ENCODE measurements around the gene DCUN1D4. TPM values are rescaled to one million over a fixed set of nuclear protein-coding genes. Genes with fewer than 3 reads are reported as not detected.

DCUN1D4 gene
- total RNA-seq, 1 donor from 2014 or later, result 86.9 TPM

GRCh38 chr4:51895816-51896408, 53.0 kb downstream of the DCUN1D4 start:
- Mint-ChIP-seq H3K36me3 (ENCODE audit: unreplicated experiment) (no peaks in the 10 kb centered on the region), H3K4me3 (ENCODE audit: unreplicated experiment) (no peak overlapping the region), H3K27ac (ENCODE audit: unreplicated experiment) (no peak overlapping the region), H3K27me3 (ENCODE audit: unreplicated experiment) (peaks cover 5% of the 10 kb centered on the region), H3K9me3 (ENCODE audit: unreplicated experiment) (peaks cover 2% of the 10 kb centered on the region), H3K4me1 (ENCODE audit: low read depth, unreplicated experiment) (peaks cover 5% of the 10 kb centered on the region)
- DNase-seq, result peak; percentile 66
- peak; percentile 79 for TF ChIP-seq CTCF (IDR thresholded peaks at IDR 0.05; ENCODE audit: partially characterized antibody, unreplicated experiment)

- Mint-ChIP-seq H3K9me3 (ENCODE audit: unreplicated experiment) (peaks cover 2% of the 10 kb centered on the region), H3K27me3 (ENCODE audit: unreplicated experiment) (peaks cover 5% of the 10 kb centered on the region), H3K27ac (ENCODE audit: unreplicated experiment) (peak overlapping the region; percentile 36), H3K36me3 (ENCODE audit: unreplicated experiment) (no peaks in the 10 kb centered on the region), H3K4me3 (ENCODE audit: unreplicated experiment) (no peak overlapping the region), H3K4me1 (ENCODE audit: low read depth, unreplicated experiment) (no peaks in the 10 kb centered on the region)
- DNase-seq, result no peak
- TF ChIP-seq CTCF (IDR thresholded peaks at IDR 0.05; ENCODE audit: partially characterized antibody, unreplicated experiment), result no peak
Observed at GRCh38 chr4:51901363-51901762, 58.4 kb downstream of the DCUN1D4 start.

GRCh38 chr4:51906167-51906958, 63.4 kb downstream of the DCUN1D4 start:
- no peak for TF ChIP-seq CTCF (IDR thresholded peaks at IDR 0.05; ENCODE audit: partially characterized antibody, unreplicated experiment)
- Mint-ChIP-seq H3K27ac (ENCODE audit: unreplicated experiment) (no peak overlapping the region), H3K9me3 (ENCODE audit: unreplicated experiment) (no peaks in the 10 kb centered on the region), H3K4me1 (ENCODE audit: low read depth, unreplicated experiment) (no peaks in the 10 kb centered on the region), H3K36me3 (ENCODE audit: unreplicated experiment) (no peaks in the 10 kb centered on the region), H3K4me3 (ENCODE audit: unreplicated experiment) (no peak overlapping the region), H3K27me3 (ENCODE audit: unreplicated experiment) (no peaks in the 10 kb centered on the region)
- DNase-seq, result no peak

GRCh38 chr4:51907006-51907669, 64.2 kb downstream of the DCUN1D4 start:
- no peaks in the 10 kb centered on the region for H3K27me3 Mint-ChIP-seq (ENCODE audit: unreplicated experiment)
- no peaks in the 10 kb centered on the region for H3K4me1 Mint-ChIP-seq (ENCODE audit: low read depth, unreplicated experiment)
- no peak overlapping the region for H3K4me3 Mint-ChIP-seq (ENCODE audit: unreplicated experiment)
- TF ChIP-seq CTCF (IDR thresholded peaks at IDR 0.05; ENCODE audit: partially characterized antibody, unreplicated experiment), result no peak
- no peak overlapping the region for H3K27ac Mint-ChIP-seq (ENCODE audit: unreplicated experiment)
- no peaks in the 10 kb centered on the region for H3K9me3 Mint-ChIP-seq (ENCODE audit: unreplicated experiment)
- H3K36me3 Mint-ChIP-seq (ENCODE audit: unreplicated experiment), result no peaks in the 10 kb centered on the region
- DNase-seq, result no peak

All from glutamatergic neuron (in vitro differentiated cells).